Renal cortical epithelial cell (primary cell): ENCODE results near the gene MIGA2. TPM values are rescaled to one million over a fixed set of nuclear protein-coding genes. Genes with fewer than 3 reads are reported as not detected.
A peak's percentile ranks its signal among the peaks of the same experiment; 100 is the strongest.
"Not testable (repeated sequence)": the region's sequence is repeated elsewhere in the genome, so short reads cannot be mapped to it uniquely, and the experiment has no call there.

Experiments used
- DNase-seq: peaks from one replicate; pipeline ENCODE4 v3.0.0-alpha.2; 2011; ENCODE audit warnings: low read depth
- total RNA-seq: library from RNA; depleted of rRNA; stranded (reverse); fragments of >200 nt; gene quantifications from 2 replicates; pipeline ENCODE4 v1.2.3, GENCODE V29; 2014

Gene MIGA2, protein sequence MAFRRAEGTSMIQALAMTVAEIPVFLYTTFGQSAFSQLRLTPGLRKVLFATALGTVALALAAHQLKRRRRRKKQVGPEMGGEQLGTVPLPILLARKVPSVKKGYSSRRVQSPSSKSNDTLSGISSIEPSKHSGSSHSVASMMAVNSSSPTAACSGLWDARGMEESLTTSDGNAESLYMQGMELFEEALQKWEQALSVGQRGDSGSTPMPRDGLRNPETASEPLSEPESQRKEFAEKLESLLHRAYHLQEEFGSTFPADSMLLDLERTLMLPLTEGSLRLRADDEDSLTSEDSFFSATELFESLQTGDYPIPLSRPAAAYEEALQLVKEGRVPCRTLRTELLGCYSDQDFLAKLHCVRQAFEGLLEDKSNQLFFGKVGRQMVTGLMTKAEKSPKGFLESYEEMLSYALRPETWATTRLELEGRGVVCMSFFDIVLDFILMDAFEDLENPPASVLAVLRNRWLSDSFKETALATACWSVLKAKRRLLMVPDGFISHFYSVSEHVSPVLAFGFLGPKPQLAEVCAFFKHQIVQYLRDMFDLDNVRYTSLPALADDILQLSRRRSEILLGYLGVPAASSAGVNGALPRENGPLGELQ
- 18.4 and 26.0 TPM in 2 replicates for total RNA-seq

DNA sequence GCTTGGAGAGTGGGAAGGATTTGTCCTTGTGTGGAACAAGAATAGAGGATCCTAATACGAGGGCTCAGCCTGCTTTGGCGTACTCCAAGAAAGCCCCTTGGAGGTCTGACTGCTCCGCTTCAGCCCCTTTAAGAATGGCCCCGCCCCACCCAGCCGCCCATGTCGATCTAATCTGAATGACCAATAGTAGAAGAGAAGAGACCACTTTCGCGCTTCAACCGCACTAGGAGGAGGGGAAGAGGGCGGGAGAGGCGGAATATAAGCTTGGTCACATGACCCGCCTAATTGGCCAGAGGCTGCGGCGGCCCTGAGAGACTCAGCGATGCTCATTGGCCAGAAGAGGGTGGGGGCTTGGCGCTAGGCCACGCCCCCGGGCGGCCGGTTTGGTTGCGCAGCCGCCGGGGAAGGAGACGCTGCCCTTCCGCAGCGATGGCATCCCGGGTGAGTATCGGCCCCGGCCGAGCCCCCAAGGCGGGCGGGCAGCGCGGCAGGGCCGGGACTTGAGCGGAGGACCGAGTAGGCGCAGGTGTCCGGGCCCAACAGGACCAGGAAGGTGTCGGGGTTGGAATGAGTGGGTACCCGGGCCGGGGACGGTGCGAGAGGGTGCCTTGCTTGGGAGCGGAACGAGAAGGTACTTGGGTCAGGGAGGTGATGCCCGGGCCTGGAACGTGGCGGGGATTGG is at the start of gene MIGA2:
TSS of gene MIGA2 (plus strand) at position 386 of the 682 bp plus-strand sequence. CDS start 3,969 bp downstream, outside the sequence.
- DNase-seq, result peak; percentile 98

DNA sequence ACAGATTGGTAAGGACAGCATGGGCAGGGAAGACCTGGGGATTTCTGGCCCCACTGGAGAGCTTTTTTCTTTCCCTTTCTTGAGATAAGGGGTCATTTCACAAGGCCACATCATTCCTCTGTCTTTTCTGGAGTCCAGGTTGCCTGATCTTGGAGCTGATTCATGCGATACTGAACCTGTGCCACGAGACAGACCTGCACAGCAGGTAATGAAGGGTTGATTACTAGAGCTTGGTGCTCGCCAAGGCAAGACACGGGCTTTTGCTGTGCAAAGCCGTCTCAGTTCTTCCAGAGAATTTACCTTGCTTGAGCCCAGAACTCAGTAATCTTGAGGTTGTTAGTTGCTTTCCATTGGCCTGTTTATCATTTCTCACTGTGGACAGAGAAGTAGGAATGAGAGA is 49.8 kb upstream of the MIGA2 start:
- DNase-seq, result no peak

DNA sequence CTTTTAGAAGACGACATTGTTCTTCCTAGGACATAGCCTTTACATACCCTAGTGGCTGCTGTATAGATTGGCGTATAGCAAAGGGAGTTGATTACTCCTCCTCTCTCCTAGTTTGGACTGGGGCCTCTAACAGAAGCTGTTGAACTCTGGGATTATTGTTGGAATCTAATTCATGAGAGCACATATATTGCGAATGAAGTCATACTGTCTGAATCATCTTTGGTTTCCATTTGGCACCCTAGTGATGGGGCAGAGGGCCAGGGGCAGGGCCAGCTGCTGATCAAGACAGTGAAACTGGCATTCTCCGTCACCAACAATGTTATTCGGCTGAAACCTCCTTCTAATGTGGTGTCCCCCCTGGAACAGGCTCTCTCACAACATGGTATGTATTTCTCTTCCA is 48.6 kb upstream of the MIGA2 start:
- DNase-seq, result peak; percentile 7

DNA sequence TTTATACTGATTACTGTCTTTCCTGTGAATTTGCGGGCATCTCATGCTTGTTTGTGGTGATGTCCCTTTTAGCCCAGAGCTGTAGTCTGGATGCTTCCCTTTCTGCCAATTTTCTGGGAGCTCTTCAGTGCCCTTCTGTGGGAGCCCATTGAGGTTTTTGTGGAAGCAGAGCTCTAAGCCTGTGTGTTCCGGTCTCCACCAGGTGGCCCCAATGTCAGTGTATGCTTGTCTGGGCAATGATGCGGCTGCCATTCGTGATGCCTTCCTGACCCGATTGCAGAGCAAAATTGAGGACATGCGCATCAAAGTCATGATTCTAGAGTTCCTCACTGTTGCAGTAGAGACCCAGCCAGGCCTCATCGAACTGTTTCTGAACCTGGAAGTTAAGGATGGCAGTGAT is 43.4 kb upstream of the MIGA2 start:
- DNase-seq, result peak; percentile 7

DNA sequence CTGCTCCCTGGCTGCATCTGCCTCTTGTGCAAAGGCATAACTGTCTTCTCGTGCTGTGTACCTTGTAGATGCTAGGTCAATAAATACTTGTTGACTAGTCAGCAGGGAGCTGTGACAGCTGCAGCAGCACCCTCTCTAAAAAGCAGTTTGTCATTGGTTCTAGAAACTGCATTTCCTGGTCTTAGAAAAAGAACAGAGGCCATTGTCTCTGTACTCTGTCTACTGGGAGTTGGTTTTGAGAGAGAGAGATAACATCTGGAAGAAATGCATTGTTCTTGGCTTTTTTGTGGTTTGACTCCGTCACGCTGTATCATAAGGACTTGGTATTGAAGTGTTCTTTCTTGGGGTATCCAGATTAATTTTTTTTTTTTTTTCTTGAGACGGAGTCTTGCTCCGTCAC is 40.6 kb upstream of the MIGA2 start:
- no peak for DNase-seq

DNA sequence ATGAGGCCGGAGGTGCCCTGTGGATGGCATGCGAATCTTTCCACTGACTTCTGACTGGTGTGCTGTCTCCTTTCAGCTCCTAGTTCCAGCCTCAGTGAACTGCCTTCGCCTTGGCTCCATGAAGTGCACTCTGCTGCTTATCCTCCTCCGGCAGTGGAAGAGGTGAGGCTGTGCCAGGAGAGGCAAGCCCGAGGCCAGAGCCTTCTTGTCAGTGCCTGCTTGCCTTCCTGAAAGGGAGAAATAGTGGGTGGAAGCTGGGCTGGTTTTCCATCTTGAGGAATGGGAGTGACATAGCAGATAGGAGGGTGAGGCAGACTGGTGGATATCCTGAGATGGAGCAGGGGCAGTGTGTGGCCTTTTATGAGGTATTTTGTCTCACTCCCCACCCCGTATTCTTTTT is 38.0 kb upstream of the MIGA2 start:
- no peak for DNase-seq

DNA sequence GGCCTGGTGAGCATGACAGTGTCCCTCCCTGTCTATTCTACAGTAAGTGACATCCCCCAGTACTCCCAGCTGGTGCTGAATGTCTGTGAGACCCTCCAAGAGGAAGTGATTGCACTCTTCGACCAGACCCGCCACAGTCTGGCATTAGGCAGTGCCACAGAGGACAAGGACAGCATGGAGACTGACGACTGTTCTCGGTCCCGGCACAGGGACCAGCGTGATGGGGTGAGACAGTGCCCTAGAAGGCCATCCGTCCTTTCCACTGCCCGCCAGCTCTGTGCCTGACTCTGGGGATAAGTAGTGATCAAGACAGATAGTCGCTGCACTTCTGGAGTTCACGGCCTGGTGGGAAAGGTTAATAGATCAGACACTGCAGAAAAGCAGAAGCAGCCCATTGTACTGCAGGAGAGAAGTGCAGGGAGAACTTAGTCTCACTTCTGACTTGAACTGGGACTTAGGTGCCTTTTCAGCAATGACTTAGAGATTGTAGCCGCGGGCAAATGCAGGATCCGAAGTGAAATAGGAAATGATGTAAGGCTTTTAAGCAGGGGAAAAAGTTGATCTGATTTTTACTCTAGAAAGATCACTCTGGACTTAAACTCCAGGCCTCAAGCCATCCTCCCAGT is 36.7 kb upstream of the MIGA2 start:
- no peak for DNase-seq

DNA sequence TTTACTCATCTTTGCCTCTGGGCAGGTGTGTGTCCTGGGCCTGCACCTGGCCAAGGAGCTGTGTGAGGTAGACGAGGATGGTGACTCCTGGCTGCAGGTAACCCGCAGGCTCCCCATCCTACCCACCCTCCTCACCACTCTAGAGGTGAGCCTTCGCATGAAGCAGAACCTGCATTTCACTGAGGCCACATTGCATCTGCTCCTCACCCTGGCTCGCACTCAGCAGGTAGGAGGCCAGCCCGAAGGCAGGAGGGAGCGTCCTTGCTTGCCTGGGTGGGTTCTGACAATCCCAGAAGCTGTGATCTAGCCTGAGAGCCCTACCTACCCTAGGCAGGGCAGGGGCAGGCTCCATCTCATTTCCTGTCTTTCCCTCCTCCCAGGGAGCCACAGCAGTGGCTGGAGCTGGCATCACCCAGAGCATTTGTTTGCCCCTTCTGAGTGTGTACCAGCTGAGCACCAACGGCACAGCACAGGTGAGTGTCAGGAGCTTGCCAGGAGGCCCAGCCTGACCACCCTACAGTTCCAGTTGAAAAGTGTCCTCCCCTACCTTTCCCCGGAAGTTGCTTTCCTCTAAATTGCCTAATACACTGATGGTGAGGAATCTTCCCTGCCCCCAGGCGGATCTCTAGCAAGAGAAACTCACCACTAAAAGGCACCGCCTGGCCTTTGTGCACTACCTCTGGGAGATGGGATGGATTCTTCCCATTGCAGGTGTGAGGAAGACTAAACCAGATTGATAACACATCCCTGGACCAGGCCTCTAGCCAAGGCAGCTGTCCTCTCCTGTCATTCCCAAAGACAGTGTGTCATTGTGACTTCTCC is 34.7 kb upstream of the MIGA2 start:
- no peak for DNase-seq

DNA sequence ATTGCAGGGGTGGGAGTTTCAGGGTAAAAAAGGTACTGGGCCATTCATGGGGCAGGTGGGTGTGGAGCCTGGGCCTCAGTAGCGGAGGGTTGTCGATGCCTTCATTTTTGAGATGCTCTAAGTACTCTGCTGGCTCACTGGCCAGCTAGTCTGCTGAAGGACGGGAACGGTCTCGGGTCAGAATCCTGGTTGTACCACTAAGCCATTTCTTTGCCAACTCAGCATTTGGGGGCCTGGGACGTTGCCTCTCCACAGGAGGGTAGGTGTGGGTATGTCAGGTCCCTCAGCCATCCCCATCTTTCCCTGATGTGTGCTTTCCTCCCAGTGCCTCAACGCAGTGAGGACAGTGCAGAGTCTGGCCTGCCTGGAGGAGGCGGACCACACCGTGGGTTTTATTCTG is 33.4 kb upstream of the MIGA2 start:
- no peak for DNase-seq

DNA sequence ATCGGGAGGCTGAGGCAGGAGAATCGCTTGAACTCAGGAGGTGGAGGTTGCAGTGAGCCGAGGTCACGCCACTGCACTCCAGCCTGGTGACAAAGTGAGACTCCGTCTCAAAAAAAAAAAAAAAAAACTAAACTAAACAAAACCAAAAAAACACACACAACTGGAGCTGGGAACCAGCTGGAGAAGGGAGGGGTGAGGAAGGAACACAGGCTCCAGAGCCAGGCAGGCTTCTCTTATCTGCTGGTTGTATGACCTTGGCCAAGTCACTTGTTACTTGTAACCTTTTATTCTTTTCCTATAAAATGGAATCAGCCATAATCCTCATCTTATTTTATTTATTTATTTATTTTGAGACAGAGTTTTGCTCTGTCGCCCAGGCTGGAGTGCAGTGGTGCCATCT is 32.3 kb upstream of the MIGA2 start:
- DNase-seq, result not testable (repeated sequence)

DNA sequence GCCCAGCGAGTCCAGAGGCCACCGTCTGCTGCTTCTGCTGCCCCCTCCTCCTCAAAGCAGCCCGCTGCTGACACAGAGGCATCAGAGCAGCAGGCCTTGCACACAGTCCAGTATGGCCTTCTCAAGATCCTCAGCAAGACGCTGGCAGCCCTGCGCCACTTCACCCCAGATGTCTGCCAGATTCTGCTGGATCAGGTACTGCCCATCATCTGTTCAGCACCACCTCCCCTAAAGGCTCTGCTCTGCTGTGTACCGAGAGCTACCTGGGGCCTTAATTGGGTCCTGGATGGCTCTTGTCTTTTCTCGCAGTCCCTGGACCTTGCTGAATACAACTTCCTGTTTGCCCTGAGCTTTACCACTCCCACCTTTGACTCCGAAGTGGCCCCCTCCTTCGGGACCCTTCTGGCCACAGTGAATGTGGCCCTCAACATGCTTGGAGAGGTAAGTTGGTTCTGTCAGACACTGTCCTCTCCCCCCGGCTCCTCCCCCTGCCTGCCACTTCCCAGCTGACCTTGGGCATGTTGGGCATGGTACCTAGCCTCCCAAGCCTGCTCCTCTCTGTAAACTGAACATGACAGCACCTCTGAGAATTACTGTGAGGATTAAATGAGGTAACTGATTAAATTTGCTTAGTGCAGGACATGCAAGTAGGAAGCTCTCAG is 31.0 kb upstream of the MIGA2 start:
- DNase-seq, result no peak

DNA sequence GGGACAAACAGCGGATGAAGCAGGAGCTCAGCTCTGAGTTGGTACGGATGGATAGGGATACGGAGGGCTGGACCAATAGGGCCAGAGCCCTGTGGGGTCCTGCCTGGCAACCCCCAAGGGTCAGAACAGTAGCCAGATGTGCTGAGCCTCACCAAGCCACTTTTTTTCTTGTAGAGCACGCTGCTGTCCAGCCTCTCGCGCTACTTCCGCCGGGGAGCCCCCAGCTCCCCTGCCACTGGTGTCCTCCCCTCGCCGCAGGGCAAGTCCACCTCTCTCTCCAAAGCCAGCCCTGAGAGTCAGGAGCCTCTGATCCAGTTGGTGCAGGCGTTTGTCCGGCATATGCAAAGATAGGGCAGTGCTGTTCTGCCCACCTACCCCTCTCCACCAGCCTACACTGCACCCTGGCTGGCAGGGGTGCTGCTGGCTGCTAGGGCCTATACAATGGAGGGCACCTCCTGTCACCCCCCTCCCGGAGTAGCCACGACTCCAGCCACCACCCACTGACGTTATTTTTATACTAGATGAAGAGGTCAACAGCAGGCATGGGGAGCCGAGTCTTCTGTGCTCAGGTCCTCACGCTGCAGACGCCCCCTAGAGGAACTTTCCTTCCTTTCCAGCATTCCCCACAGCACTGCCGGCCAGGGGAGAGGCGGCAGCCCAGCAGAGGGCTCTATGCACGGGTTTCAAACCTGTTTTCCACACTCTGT is 29.9 kb upstream of the MIGA2 start:
- peak; percentile 51 for DNase-seq

DNA sequence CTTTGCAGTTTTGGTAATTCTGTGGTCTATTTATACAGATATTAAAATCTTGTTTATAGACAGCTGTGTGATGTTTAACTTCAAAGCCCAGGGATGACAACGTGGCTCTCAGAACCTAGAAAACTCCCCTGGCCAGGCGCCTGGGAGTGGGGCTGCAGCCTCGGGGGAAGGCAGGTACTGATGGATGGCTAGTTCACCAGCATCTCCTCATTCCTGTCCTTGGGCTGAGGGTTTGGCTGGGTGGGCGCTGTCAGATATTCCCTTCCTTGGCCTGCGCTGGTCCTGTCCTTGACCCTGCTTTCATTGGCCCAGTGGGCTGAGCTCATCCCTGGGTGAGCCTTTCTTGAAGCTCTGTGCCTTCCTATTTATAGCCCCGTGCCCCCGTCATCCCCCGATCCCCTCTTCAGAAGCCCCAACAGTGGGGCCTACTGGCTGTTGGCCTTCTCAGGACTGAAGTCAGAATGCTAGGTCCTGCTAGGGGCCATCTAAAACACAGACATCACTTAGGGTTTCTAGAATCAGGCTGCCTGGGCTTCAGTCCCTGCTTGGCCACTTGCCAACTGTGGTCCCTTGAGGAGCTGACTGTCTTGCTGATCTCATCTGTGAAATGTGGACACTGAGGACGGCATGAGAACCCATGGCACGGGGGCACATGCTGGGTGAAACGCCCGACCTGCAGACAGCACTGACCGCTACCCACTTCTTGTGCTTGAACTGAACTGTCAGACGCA is 29.2 kb upstream of the MIGA2 start:
- DNase-seq, result no peak

DNA sequence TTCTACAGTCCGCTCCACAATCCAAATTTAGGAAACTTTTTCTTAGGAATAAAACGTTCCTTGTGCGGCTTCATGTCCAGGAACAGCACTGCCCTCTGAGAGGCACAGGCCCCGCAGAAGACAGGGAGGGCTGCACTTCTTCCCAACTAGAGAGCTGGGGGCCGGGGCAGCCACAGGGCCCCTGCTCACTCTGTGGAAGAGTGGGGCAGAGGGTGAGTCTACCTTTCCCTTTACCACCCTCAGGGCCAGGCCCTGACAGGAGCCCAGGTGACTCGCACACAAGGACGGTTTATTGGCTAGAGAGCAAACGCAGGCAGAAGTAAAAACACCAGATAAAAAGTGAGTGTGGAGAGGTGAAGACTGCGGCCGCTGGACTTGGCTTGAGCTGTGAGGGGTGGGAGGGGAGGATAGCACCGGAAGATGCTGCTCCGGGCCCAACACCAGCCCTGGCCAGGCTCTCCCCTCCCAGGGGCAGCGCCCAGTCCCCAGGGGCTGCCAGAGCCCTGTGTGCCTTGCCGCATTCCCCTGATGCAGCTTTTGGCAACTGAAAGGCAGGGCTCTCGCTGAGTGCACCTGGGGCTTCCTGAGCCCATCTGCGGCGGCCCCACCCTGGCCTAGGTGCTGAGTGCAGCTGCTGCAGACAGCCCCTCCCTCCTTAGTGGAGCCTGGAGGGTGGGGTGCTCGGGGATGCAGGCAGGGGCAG is 28.5 kb upstream of the MIGA2 start:
- no peak for DNase-seq

DNA sequence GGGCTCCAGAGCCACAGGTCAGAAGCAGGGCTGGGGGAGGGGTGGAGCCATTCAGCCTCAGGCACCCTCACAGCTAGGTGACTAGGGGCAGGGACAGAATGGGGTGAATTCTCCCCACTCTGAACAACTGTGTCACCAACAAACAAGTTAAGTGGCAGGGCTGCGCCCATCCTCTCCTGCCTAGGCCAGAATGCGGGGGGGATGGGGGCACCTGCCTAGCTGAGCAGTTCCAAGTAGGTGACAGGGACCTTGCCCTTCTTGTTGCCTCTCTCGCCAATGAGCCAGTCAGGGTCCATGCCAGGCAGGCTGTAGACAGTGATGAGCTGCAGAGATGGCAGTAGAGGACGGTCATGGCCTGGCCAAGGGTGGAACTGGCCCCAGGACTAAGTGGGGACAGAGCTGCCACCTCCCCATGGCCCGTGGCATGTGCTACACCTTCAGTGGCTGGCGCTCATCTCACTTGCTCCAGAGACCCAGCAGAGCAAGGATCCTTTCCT is 27.9 kb upstream of the MIGA2 start:
- no peak for DNase-seq

DNA sequence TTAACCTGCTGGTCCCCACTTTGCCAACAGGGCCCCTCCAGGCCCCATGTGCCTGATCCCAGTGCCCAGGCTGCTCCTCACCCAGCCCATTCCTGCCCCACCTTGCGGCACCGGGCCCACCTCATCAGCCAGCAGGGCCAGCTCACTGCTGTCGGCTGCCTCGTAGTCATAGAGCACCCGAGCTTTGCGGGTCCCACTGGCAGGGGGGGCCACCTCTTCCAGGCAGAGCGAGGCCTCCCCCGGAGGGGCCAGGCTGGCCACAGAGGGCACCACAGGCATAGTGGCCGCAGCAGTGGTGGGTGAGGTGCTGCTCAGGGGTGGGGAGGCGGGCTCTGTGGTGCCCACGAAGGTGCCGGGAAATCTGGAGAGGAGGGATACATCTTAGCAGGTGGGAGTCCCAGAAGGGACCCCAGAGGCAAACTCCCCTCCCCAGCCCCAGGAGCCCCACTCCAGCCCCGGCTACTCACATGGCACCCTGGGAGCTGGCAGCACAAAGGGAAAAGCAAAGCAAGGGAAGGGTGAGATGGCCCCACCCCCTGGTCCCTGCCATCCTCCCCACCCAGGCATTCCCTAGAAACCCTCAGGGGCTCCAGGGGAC is 27.3 kb upstream of the MIGA2 start:
- no peak for DNase-seq

DNA sequence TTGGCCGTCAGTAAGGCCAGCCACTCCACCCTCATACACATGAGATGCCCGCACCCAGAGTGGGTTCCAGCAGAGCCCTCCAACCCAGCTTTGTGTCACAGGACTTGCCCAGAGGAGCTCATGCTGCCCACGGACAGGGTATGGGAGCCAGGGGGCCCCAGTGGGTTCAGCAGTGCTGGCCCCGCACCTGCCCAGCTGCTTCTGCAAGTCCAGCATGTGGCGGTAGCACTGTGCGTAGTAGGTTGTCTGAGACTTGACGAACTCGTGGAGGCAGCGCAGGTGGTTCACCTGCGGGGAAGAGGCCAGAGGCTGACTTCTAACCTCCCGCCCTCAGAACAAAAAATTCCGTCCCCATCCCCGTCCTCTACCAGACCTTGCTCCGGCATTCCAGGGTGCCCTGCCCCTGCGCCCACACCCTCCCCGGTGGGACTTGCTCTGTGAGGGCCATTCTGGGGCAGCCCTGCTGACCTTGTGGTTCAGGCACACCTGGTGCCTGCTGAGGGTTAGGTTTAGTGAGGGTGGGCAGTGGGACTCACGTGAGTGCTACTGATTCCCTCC is 26.8 kb upstream of the MIGA2 start:
- no peak for DNase-seq
